ENCODE results near the gene RBM39.
"Not testable (repeated sequence)": the region's sequence is repeated elsewhere in the genome, so short reads cannot be mapped to it uniquely, and the experiment has no call there.

GRCh38 chr20:35785541-35785940, 43.5 kb upstream of the RBM39 start:
- not testable (repeated sequence) for TF ChIP-seq POLR2A, CTCF, EP300 (IDR thresholded peaks at IDR 0.05)
